Activated CD8-positive, alpha-beta memory T cell treated with anti-CD3 and anti-CD28 coated beads, Interleukin-2, amount 50 U/mL, for 1 hour (primary cell): Measurements from ENCODE around the gene MICALL1.
"Not testable (repeated sequence)": the region's sequence is repeated elsewhere in the genome, so short reads cannot be mapped to it uniquely, and the experiment has no call there.

Experiments
- DNase-seq: peaks from one replicate; pipeline ENCODE4 v3.0.0-alpha.2; 2020; ENCODE audit errors: extremely low read depth

MICALL1 gene

GRCh38 chr22:37954686-37955085, 48.6 kb downstream of the MICALL1 start:
- no peak for DNase-seq

GRCh38 chr22:37955825-37956397, 49.8 kb downstream of the MICALL1 start:
- not testable (repeated sequence) for DNase-seq

DNA sequence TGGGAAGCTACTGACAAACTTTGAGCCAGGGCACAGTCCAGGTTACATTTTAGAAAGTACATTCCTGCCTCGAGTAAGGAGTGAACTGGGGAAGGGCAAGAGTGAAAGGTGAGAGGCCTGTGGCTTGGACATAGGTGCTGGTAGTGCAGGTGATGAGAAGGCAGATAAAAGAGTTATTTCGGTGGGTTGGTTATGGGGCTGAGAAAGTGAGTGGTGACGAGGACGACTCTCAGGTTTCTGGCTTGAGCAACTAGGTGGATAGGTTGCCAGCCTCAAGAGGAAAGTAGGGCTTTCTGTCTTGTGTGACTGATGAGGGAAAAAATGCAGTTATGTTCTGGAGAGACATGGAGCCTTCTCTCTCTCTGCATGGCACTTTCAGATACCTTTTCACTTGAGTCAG, 51.1 kb downstream of the MICALL1 start:
- DNase-seq, result no peak

DNA sequence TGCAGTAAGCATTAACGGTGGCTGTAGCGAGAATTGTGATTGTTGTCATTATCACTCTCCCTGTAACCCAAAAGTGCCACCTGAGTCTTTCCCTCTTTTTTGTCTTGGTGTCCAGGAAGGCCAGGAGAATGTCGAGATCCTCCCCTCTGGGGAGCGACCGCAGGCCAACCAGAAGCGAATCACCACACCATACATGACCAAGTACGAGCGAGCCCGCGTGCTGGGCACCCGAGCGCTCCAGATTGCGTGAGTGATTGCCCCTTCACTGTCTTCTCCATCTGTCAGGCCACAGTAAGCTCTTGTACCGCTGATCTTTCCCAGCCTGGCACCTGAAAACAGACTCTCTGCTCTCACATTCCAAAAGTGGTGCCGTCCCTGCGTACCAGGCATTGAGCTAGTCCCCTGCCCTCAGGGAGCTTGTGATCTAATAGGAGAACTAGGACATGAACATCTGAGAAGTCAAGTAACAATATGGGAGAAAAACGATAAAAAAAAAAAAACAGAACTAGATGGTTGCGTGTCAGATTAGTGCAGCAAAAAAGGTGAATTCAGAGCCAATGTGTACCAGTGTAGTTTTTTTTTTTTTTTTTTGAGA, 53.2 kb downstream of the MICALL1 start:
- no peak for DNase-seq

DNA sequence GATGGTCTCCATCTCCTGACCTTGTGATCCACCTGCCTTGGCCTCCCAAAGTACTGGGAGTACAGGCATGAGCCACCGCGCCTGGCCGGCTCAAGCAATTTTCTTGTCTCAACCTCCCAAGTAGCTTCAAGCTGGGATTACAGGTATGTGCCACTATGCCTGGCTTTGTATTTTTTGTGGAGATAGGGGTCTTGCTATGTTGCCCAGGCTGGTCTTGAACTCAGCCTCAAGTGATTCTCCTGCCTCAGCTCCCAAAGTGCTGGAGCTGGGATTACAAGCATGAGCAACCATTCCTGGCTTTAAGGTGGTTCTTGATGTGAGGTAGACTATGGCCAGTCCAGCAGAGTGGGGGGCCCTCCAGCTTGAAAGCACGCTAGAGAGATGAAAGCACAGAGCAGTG, 55.0 kb downstream of the MICALL1 start:
- no peak for DNase-seq

DNA sequence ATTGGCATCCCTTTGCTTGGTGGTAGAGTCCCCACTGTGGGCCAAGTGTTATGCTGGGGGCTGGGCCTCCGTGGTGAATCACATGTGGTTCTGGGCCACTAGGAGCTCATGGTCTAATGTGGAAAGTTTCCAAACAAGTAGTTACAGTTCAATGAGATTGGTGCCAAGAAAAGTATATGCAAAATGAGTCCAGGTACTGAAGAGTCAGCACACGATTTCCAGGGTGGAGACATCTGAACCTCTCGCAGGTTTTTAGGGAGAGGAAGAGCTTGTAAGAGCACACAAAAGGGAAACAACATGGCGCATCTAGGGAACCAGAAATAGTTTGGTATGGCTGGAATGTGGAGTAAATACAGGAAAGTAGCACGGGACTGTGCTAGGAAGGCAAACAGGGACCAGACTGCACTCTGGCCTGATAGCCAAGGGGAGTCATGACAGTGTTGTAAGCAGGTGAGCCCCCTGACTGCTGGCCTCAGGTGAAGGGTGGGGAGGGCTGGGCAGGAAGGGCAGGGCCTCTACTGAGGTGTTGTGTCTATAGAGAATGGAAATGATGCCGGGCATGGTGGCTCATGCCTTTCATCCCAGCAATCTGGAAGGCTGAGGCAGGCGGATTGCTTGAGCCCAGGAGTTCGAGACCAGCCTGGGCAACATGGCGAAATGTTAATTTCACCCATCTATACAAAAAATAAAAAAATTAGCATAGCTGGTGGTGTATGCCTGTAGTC, 60.0 kb downstream of the MICALL1 start:
- no peak for DNase-seq

- no peak for DNase-seq
Observed at GRCh38 chr22:37967147-37967546, 61.0 kb downstream of the MICALL1 start.

DNA sequence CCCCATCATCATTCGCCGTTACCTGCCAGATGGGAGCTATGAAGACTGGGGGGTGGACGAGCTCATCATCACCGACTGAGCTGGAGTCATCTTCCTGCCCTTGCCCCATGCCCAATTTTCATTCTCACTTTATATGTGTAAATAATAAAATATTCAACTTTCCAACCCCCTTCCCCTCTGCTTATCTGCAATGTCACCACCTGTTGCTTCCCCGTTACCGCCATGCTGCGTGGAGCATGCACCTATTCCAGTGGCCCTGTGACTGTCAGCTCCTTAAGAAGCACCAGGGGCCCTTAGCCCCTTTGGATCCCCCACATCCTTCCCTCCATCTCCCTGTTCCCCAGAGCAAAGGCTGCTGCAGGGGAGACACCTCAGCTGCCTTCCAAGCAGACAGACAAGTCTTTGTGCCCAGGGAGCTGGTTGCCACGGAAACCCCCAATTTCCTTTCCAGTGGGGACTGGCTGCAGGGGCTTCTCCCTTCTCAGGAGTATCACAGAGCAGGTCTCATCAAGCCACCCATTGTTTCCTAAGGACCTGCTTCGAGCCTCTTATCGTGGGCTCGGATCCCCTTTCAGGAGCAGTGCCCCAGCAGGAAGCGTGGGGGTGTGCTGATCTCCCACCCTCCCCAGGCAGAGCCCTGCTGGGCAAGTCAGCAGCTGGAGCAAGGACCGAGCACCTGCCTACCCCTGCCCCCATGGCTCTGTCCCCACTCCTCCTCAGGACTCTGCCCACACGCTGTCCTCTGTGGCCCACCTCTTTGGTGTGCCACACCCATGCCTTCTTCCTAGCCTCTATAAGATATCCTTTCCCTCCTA, 61.7 kb downstream of the MICALL1 start:
- no peak for DNase-seq

DNA sequence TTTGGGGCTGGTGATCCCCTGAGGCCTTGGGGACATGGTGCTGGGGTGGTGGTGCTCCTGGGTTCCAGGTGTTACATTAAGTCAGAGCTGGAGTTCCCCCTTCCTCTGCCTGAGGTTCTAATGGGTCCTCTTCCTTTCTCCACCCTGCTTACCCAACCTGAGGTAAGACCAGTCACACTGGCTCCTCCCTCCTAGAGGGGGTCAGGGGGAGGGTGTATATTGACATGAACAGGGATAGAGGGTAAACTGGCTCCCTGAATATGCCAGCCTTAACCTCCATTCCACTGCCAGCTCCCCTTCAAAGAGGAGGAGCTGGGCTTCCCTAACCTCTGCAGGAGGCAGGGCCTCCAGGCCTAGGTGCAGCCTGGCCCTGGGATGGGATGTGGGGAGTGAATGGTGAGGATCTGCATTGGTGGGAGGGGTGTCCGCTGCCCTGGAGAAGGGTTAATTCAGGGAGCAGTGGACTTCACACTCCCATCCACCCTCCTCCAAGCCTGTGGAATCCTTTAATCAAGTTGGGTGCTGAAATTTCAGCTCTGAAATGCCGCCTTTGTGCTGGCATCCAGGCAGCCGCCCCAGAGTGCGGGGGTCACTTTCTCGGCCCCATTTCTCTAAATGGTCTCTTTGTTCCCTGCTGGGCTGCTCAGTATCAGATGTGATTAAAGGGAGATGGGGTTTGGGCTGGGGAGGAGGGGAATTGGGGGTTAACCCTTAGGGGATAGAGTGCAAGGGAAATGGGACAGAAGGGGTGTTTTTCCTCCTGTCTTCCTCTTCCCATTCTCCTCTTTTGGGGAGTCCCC, 62.6 kb downstream of the MICALL1 start:
- no peak for DNase-seq

DNA sequence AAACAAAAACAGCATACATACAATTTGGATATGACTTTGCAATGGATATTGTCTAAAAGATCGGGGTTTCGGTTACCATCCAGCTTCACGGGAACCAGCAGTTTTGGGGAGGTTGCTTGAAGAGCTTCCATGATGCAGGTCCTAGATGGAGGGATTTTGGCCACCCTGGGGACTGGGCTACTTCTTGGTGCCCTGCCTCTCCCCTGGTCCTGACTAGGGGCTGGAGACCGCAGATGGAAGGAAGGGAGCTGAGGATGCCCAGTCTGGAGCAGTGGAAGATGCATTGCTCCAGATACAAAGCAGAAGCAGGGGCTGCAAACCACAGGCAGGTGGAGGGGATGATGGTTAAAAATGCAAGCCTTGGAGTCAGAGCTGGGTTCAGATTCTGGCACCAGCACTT, 64.8 kb downstream of the MICALL1 start:
- no peak for DNase-seq

GRCh38 chr22:37971475-37972434, 65.7 kb downstream of the MICALL1 start:
- no peak for DNase-seq

- no peak for DNase-seq
Observed at GRCh38 chr22:37972527-37972926, 66.4 kb downstream of the MICALL1 start.

DNA sequence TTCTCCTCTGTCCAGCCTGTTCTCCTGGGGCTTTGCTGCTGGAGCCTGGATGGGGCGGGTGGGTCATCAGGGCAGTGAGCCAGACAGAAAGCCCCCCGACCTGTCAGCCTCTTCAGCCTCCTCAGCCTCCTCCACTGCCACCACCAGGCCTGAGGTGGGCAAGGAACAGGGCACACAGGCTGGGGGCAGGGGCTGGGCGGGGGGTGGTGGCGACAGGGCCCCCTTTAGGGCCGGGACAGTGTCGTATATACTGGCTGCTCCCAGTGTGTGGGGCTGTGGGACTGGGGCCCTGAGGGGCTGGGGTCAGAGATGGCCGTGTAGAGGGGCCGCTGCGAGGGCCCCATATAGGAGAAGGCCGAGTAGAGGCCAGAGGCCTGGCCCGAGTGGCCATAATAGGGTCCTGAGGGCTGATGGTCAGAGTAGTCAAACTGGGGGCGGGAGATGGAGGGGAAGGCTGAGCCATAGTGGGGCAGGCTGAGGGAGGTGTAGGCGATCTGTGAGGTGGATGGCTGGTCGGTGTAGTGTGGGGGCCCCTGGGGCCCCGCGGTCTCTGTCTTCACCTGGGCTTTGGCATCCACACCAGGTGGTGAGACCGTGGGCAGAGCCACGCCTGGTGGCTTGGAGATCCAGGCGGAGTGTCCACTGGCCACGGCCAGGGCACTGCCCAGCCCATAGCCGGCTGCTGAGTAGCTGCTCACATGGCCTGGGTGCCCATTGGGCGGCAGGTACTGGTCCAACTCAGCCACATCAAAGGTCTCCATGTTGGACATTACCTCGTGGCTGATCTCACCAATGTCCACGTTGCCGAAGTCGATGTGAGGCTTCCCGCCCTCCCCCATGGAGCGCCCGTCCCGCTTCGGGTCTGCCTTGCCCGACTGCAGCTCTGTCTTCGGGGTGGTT, 67.4 kb downstream of the MICALL1 start:
- no peak for DNase-seq

DNA sequence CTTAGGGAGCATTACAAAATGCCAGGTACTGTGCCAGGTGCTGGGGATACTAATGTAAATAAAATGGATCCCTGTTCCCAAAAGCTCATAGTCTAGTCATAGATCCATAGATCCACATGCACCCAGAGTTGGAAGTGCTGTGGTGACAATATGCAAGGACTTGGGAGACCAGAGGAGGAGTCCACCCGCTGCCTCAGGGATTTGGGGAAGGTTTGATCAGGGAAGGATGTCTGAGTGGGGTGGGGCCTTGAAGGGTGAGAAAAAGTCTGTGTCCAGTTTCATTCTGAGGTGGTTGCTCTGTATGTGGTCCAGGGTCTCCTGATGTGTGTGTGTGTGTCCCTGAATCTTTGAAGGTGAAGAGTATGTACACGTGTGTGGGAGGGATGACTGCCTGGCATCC, 69.1 kb downstream of the MICALL1 start:
- no peak for DNase-seq

GRCh38 chr22:37976022-37976421, 69.9 kb downstream of the MICALL1 start:
- DNase-seq, result not testable (repeated sequence)

GRCh38 chr22:37976547-37976946, 70.5 kb downstream of the MICALL1 start:
- DNase-seq, result no peak

DNA sequence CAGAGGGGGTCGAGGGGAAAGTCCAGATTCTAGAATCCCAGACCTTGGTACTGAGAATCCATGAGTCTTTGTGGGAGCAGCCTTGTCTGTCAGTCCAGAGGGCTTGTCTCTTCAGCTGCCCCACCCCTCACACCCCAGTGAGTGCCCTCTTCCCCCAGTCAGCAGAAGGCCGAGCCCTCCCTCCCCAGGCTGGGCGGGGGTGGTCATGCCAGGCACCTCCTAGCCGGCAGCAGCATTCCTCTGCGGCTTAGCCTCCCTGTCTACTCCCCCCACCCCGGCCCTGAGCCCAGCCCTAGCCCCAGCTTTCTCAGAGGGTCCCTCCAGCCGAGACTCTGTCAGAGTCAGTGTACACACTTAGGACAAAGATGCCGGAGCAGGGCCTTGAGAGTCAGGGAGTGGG, 73.7 kb downstream of the MICALL1 start:
- no peak for DNase-seq

- no peak for DNase-seq
Observed at GRCh38 chr22:37981282-37982011, 75.3 kb downstream of the MICALL1 start.
